Measurements from ENCODE around the gene MYH9.

DNA sequence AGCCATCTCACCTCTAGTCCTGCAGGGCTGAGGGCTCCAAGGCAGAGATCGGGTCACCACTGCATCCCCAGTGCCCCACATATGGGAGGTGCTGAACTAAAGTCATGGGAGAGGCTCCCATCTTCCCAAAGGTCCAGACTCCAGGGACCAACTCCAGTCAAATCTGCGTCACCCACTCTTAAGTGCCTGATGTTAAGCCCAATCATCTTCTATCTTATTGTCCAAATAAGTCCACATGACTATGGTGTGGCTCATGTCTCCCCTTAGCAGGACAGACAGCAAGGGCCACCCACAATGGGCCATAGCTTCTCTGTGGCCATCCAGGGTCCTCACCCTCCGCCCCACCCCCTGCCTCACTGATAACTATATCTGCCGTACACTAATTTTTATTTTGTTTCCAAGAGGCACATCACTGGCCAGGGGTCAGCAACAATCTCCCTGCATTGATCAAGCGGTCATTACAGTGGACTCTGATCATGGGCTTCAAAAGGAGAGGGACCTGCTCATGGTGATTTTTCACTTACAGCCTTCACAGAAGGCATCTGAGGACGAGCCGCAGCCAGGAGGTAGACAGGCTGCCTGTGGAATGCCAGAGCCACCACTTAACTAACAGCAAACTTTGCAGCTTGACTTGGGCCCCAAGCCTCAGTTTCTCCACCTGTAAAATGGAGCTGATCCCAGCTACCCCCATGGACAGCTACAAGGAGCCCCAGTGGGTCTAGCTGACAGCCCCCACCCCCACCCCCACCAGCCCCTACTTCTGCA is 23.3 kb downstream of the MYH9 start:
- TF ChIP-seq, protein P1, sequence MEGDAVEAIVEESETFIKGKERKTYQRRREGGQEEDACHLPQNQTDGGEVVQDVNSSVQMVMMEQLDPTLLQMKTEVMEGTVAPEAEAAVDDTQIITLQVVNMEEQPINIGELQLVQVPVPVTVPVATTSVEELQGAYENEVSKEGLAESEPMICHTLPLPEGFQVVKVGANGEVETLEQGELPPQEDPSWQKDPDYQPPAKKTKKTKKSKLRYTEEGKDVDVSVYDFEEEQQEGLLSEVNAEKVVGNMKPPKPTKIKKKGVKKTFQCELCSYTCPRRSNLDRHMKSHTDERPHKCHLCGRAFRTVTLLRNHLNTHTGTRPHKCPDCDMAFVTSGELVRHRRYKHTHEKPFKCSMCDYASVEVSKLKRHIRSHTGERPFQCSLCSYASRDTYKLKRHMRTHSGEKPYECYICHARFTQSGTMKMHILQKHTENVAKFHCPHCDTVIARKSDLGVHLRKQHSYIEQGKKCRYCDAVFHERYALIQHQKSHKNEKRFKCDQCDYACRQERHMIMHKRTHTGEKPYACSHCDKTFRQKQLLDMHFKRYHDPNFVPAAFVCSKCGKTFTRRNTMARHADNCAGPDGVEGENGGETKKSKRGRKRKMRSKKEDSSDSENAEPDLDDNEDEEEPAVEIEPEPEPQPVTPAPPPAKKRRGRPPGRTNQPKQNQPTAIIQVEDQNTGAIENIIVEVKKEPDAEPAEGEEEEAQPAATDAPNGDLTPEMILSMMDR (IDR thresholded peaks at IDR 0.05) = no peak
- no peak for TF ChIP-seq POLR2A (IDR thresholded peaks at IDR 0.05)

Data from heart left ventricle (tissue), 13 donors.